IPS-15b (cell line): Measurements from ENCODE around the gene WDR37.

Experiments
- H3K27me3 ChIP-seq: one replicate; pipeline ENCODE4 v1.6.1; 2013; ENCODE audit warnings: low read length; ENCODE audit not compliant: control insufficient read depth, insufficient read depth
- H3K36me3 ChIP-seq: one replicate; pipeline ENCODE4 v1.6.1; 2013; ENCODE audit warnings: low read length; ENCODE audit not compliant: control insufficient read depth, insufficient read depth
- H3K4me1 ChIP-seq: one replicate; pipeline ENCODE4 v1.6.1; 2013; ENCODE audit warnings: mild to moderate bottlenecking, low read length; ENCODE audit not compliant: control insufficient read depth, insufficient read depth
- H3K4me3 ChIP-seq: one replicate; pipeline ENCODE4 v1.5.1; 2013; ENCODE audit warnings: low read depth, low read length
- H3K9ac ChIP-seq: one replicate; pipeline ENCODE4 v1.6.1; 2013; ENCODE audit warnings: low read depth, mild to moderate bottlenecking, low read length
- H3K9me3 ChIP-seq: one replicate; pipeline ENCODE4 v1.6.1; 2013; ENCODE audit warnings: mild to moderate bottlenecking, low read length; ENCODE audit not compliant: control insufficient read depth, insufficient read depth

WDR37 gene

GRCh38 chr10:1083581-1083980, 27.4 kb downstream of the WDR37 start:
- H3K9me3 ChIP-seq = no peaks in the 10 kb centered on the region
- no peak overlapping the region for H3K9ac ChIP-seq
- H3K4me3 ChIP-seq = no peak overlapping the region
- H3K27me3 ChIP-seq = no peaks in the 10 kb centered on the region
- H3K36me3 ChIP-seq = peaks cover 11% of the 10 kb centered on the region
- no peaks in the 10 kb centered on the region for H3K4me1 ChIP-seq

DNA sequence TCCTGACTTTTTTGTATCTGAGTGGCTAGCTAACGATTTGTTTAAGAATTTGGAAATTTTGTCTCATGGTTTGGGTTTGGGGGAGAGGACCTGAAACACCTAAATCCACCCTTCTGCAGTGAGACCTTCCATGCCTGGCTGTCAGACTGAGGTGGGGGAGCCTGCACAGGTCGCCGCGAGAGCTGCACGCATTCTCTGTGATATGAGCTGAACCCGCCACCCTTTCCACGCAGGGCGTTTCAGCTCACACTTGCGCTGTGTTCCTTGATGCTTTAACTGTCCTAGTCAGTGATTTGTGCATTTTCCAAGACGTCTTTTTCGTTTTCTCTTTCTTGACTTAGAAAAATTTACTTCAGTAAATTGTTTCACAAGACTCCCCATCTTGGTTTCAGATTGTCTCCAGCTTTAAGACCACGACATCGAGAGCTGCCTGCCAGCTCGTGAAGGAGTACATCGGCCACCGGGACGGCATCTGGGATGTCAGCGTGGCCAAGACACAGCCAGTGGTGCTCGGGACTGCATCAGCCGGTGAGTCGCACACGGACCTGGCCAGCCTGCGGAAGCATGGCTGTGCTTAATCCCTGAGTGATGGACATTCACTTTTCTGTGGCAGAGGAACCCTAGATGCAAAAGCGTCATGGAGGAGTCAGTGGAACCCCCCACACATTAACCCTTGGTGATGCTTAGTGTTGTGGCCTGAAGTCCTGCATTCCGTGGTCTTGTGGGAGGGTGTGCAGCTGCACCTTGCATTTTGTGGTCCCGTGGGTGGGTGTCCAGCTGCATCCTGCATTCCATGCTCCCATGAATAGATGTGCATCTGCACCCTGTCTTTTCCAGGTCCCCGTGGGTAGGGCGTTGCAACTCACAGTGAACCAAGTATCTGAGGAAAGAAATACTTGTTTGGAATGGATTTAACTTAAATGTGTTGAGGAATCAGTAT, 28.1 kb downstream of the WDR37 start:
- Histone ChIP-seq H3K4me3 (no peak overlapping the region), H3K4me1 (no peaks in the 10 kb centered on the region), H3K36me3 (peaks cover 16% of the 10 kb centered on the region), H3K27me3 (no peaks in the 10 kb centered on the region), H3K9ac (no peak overlapping the region), H3K9me3 (no peaks in the 10 kb centered on the region)

DNA sequence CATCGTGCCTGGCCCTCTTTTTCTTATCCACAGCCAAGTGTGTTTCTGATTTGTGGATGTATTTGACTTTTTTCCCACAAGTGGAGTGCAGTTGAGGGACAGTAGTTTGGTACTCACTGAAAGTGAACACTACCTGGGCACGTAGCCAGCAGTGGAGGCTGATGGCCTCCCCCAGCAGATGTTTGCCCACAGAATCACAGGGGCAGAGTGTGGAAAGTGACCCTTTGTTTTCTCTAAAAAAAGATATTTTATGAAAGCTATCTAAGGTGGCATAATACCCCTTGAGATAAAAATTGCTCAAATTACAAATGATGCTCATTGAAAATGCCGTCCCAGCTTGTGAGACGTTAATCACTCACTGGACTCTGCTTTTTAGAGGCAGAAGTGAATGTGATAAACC, 29.1 kb downstream of the WDR37 start:
- H3K9ac ChIP-seq = no peak overlapping the region
- no peak overlapping the region for H3K4me3 ChIP-seq
- no peaks in the 10 kb centered on the region for H3K27me3 ChIP-seq
- H3K4me1 ChIP-seq = no peaks in the 10 kb centered on the region
- H3K9me3 ChIP-seq = no peaks in the 10 kb centered on the region
- peaks cover 16% of the 10 kb centered on the region for H3K36me3 ChIP-seq

DNA sequence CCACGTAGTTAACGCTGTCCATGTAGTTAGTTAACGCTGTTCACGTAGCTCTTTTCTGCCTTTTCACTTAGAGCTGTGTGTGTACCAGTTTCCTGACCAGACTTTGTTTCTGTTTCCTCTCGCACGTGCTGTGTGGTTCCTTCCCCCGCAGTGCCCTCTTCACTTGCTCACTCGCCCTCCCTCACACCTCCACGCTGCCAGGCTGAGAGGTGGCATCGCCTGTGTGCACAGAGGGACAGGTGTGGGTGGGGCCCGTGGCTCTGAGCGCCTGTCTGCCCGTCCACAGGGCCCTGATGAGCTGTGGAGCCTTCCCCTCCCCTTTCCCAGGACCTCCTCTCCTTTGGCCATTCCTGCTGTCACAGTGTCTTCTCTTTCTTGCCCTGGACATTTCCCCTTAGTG, 30.6 kb downstream of the WDR37 start:
- H3K36me3 ChIP-seq = peaks cover 16% of the 10 kb centered on the region
- H3K9ac ChIP-seq = no peak overlapping the region
- H3K27me3 ChIP-seq = no peaks in the 10 kb centered on the region
- H3K9me3 ChIP-seq = no peaks in the 10 kb centered on the region
- no peak overlapping the region for H3K4me3 ChIP-seq
- H3K4me1 ChIP-seq = no peaks in the 10 kb centered on the region

DNA sequence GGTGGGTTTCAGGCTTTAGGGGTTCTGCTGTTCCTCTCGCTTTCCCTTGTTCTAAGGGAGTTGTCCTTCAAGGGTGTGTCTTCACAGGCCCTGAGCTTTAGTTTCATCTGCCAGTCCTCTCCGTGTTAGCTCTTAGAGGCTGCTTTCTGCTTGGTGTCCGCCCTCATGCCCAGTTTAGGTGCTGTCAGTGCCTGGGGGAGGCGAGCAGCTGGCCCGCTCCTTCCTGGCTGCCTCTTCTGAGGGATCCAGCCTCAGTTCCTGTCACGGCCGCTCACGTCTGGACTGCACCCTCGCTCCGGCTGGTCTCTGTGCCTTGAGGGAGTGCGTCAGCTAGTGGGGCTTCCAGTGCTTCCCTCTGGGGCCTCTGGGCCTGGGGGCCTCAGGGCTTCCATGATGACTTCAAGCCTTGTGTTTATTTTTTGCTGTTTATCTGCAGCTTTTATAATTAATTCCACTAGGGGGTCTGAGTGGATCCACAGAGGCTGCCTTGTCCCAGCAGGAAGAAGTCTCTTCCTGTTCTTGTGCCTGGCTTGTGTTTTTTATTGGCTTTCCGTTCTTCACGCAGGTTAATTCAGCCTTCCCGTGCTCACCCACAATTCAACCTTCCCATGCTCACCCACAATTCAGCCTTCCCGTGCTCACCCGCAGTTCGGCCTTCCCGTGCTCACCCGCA, 33.0 kb downstream of the WDR37 start:
- Histone ChIP-seq H3K9ac (no peak overlapping the region), H3K4me1 (no peaks in the 10 kb centered on the region), H3K4me3 (no peak overlapping the region), H3K27me3 (no peaks in the 10 kb centered on the region), H3K36me3 (peaks cover 15% of the 10 kb centered on the region), H3K9me3 (no peaks in the 10 kb centered on the region)

DNA sequence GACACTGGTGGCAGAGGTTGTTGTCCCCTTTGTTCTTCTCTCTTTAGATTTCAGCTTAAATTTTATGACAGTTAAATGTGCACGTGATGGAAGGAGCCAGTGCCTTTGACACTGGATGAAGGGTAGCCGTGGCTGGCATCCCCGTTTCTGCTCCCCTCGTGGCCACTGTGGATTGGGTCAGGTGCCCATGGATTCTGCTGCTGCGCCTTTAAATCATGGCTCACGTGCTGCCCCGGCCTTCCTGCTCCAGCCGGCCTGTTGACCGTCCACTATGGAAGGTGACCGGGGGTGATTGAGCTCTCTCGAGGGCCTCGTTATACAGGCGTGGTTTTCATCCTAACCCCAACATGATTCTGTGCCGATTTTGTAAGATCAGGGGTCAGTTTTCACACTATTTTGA, 34.5 kb downstream of the WDR37 start:
- Histone ChIP-seq H3K4me3 (no peak overlapping the region), H3K27me3 (no peaks in the 10 kb centered on the region), H3K9me3 (no peaks in the 10 kb centered on the region), H3K9ac (no peak overlapping the region), H3K36me3 (peaks cover 11% of the 10 kb centered on the region), H3K4me1 (no peaks in the 10 kb centered on the region)

DNA sequence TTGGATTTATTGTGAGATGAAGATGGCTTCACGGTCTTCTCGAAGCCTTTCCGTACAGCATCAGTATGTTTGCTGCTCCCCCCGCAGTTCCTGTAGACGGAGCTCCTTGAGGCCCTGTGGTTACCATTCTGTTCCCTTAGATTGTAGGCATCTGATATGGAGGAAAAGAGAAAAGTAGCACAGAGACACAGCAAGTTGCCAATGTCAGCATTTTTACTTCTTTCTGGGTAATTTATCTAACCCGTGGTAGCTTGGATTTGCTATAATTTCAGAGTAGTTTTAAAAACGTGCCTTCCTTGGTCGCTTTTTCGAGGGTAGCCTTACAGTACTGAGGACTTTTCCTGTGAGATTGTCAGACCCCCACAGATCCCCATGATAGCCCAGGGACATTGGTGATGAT, 37.5 kb downstream of the WDR37 start:
- Histone ChIP-seq H3K27me3 (no peaks in the 10 kb centered on the region), H3K4me3 (no peak overlapping the region), H3K36me3 (peaks cover 17% of the 10 kb centered on the region), H3K9ac (no peak overlapping the region), H3K9me3 (no peaks in the 10 kb centered on the region), H3K4me1 (no peaks in the 10 kb centered on the region)

- H3K4me3 ChIP-seq = no peak overlapping the region
- H3K9me3 ChIP-seq = no peaks in the 10 kb centered on the region
- H3K4me1 ChIP-seq = no peaks in the 10 kb centered on the region
- peaks cover 12% of the 10 kb centered on the region for H3K36me3 ChIP-seq
- no peak overlapping the region for H3K9ac ChIP-seq
- H3K27me3 ChIP-seq = no peaks in the 10 kb centered on the region
These were observed 38.2 kb downstream of the WDR37 start for GRCh38 chr10:1094112-1095057.

DNA sequence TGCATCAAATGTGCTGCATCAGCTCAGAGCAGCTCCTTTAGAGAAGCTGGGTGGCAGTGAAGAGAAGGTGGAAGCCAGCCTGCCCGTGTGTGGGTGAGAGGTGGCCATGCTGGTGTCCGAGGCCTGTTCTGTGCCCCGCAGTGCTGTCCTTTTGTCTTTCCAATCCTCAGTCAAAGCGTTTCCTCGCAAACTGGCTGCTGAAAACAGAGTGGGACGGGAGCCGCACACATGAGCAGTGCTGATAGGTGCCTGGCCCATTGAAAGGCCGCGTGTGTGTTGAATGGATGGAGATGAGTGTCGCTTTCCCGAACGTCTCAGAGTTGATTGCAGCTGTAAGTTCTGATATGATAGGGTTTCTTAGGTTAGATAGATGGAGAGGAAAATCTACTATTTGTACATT, 39.3 kb downstream of the WDR37 start:
- Histone ChIP-seq H3K9ac (no peak overlapping the region), H3K27me3 (no peaks in the 10 kb centered on the region), H3K36me3 (peaks cover 12% of the 10 kb centered on the region), H3K9me3 (no peaks in the 10 kb centered on the region), H3K4me3 (no peak overlapping the region), H3K4me1 (no peaks in the 10 kb centered on the region)

DNA sequence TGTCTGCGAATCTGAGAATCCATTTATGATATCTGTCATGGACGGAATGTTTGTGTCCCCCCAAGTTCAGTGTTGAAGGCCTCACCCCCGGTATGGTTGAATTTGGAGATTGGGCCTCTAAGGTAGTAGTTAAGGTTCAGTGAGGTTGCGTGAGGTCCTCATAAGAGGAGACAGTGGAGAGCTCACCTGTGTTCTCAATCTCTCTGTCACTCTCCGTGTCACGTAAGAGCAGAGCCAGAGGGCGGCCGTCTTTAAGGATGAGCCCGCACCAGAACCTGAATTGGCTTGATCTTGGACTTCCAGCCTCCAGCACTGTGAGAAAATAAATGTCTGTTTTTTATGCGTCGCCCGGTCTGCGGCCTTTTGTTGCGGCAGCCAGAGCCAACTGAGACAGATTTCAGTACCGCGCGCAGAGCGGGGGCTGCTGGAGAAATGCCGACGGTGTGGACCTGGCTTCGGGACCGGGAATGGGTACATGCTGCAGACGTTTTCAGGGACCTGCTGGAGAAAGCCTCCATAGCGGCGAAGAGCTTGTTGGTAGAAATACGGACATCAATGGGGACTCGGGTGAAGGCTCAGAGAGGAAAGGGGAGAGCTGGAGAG, 40.2 kb downstream of the WDR37 start:
- Histone ChIP-seq H3K4me3 (no peak overlapping the region), H3K36me3 (peaks cover 16% of the 10 kb centered on the region), H3K9ac (no peak overlapping the region), H3K9me3 (no peaks in the 10 kb centered on the region), H3K27me3 (no peaks in the 10 kb centered on the region), H3K4me1 (no peaks in the 10 kb centered on the region)

- Histone ChIP-seq H3K9me3 (no peaks in the 10 kb centered on the region), H3K4me3 (no peak overlapping the region)
These were observed 41.3 kb downstream of the WDR37 start for GRCh38 chr10:1097436-1097835.

More at GRCh38 chr10:1097436-1097835, 41.3 kb downstream of the WDR37 start:
- Histone ChIP-seq H3K27me3 (no peaks in the 10 kb centered on the region), H3K36me3 (peaks cover 16% of the 10 kb centered on the region), H3K9ac (no peak overlapping the region), H3K4me1 (no peaks in the 10 kb centered on the region)
